ENCODE measurements around the gene DLX6. TPM values are rescaled to one million over a fixed set of nuclear protein-coding genes. Genes with fewer than 3 reads are reported as not detected.

The DLX6 gene
- total RNA-seq, 1 donor from 2014 or later = not detected

DNA sequence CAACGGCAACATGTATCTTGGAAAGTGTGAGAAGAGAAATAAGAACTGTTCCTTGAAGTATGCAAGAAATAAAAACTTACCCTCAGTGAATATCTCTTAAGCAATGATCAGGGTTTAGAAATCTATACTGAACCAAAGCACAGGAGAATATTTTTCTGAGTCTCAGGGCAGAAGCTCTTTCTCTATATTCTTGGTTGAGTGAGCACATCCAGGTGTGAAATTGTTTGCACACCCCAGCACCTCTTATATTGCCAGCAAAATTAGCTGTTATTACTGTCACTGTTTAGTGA lies 8.4 kb downstream of the DLX6 start:
- Histone ChIP-seq H3K9me3 (no peaks in the 10 kb centered on the region), H3K36me3 (no peaks in the 10 kb centered on the region), H3K27ac (no peak overlapping the region), H3K27me3 (peaks cover 96% of the 10 kb centered on the region), H3K4me3 (no peak overlapping the region), H3K4me1 (no peaks in the 10 kb centered on the region)
- intact Hi-C loops (cut with DNase I) = no loop called here
- DNase-seq (no peak), ATAC-seq (no peak)
- TF ChIP-seq CTCF (IDR thresholded peaks at IDR 0.05) = no peak

GRCh38 chr7:97014145-97014750 lies 8.9 kb downstream of the DLX6 start:
- ATAC-seq (no peak), DNase-seq (no peak)
- no peak for TF ChIP-seq CTCF (IDR thresholded peaks at IDR 0.05)
- no peaks in the 10 kb centered on the region for H3K4me1 ChIP-seq
- no peaks in the 10 kb centered on the region for H3K36me3 ChIP-seq
- H3K9me3 ChIP-seq = no peaks in the 10 kb centered on the region
- H3K4me3 ChIP-seq = no peak overlapping the region
- peaks cover 96% of the 10 kb centered on the region for H3K27me3 ChIP-seq
- H3K27ac ChIP-seq = no peak overlapping the region
- intact Hi-C loops (cut with DNase I) = no loop called here

- H3K4me1 ChIP-seq = no peaks in the 10 kb centered on the region
- H3K9me3 ChIP-seq = no peaks in the 10 kb centered on the region
- ATAC-seq (no peak), DNase-seq (no peak)
- H3K27me3 ChIP-seq = peaks cover 96% of the 10 kb centered on the region
- no peak overlapping the region for H3K4me3 ChIP-seq
- intact Hi-C loops (cut with DNase I) = no loop called here
- no peak overlapping the region for H3K27ac ChIP-seq
- TF ChIP-seq CTCF (IDR thresholded peaks at IDR 0.05) = no peak
- no peaks in the 10 kb centered on the region for H3K36me3 ChIP-seq
Observed at GRCh38 chr7:97015279-97015678, 9.9 kb downstream of the DLX6 start.

DNA sequence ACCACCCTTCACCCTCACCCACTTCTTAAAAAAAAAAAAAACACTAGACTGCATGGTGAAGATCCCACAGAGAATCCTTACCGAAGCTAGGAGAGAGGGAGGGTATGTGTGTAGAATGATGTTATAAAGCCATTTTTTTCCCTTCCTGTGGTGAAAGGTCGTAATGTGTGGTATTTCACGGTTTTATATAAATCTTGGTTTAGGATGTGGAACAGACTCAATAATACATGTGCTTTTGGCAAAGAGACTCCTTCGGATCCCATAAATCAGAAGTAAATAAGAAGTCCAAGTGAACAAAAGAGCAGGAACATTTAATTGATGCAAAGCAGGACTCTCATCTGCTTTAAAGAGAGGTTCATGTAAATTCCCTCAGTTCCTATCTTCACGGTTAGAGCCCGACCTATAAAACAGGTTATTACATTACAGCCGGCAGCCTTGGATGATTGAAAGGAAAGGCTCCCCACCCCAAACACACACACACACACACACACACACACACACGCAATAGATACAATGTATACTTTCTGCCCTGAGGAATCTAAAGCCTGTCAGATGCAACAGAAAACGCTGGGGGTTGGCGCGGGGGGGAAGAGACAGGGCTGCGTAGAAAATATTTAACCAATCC lies 10.5 kb downstream of the DLX6 start:
- Histone ChIP-seq H3K4me1 (no peaks in the 10 kb centered on the region), H3K27ac (no peak overlapping the region), H3K9me3 (no peaks in the 10 kb centered on the region), H3K36me3 (no peaks in the 10 kb centered on the region), H3K27me3 (peaks cover 96% of the 10 kb centered on the region), H3K4me3 (no peak overlapping the region)
- no peak for TF ChIP-seq CTCF (IDR thresholded peaks at IDR 0.05)
- DNase-seq = no peak
- intact Hi-C loops (cut with DNase I) = no loop called here
- ATAC-seq = no peak

- no peak overlapping the region for H3K4me3 ChIP-seq
- no peaks in the 10 kb centered on the region for H3K9me3 ChIP-seq
- TF ChIP-seq CTCF (IDR thresholded peaks at IDR 0.05) = no peak
- peaks cover 96% of the 10 kb centered on the region for H3K27me3 ChIP-seq
- ATAC-seq (peak; percentile 46), DNase-seq (no peak)
- no peak overlapping the region for H3K27ac ChIP-seq
- H3K4me1 ChIP-seq = peaks cover under 1% of the 10 kb centered on the region
- intact Hi-C loops (cut with DNase I) = no loop called here
- H3K36me3 ChIP-seq = no peaks in the 10 kb centered on the region
Observed at GRCh38 chr7:97016381-97017191, 11.2 kb downstream of the DLX6 start.

Data from upper lobe of right lung (tissue), 1 donor.